HG03025 (cell line): Measurements from ENCODE around the gene ATP13A5.

Experiments
- ATAC-seq: cut with Tn5 transposase; IDR thresholded peaks from one replicate; pipeline ENCODE4 v1.9.1; 2021; ENCODE audit warnings: mild to moderate bottlenecking, moderate library complexity; ENCODE audit not compliant: unreplicated experiment, low FRiP score

ATP13A5 gene

GRCh38 chr3:193378706-193379105, at the start of gene ATP13A5:
Gene ATP13A5, minus strand, starts transcription at chr3:193378753. Its CDS starts 28 bp downstream, at chr3:193378725.
- no peak for ATAC-seq

DNA sequence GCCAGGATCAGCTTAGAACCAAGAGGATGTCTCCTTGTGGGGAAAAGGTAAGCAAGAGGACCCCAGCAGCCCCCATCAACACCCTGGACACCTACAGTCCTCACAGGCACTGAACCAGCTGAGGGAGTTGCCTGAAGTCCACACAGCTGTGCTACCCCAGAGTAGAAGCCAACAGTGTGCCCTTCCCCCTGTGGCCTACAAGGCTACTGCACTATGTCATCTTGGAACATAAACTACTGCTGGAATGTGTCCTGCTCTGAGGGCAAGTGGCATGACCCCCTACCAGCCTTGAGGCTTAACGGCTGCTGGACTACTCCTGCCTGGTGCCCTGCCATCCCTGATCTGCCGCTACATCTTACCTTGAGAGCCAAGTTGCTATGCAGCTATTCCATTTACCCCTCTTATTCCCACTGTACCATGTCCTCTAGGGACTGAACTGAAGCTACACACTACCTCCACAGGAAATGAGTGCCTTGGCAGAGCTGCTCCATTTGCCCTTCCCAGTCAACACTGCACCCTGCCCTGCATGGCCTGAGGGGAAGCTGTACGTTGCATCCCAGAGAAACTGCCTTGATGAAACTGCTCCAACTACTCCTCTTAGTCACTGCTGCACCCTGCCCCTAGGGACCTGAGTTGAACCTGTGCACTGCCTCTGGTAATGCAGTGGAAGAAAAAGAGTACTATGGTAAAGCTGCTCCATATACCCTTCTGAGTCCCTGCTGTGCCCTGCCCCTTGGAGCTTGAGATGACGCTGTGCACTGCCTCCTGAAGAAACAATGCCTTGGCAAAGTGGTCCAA, 40.2 kb upstream of the ATP13A5 start:
- ATAC-seq = no peak

- ATAC-seq = no peak
These were observed 38.1 kb upstream of the ATP13A5 start for GRCh38 chr3:193416629-193417028.

DNA sequence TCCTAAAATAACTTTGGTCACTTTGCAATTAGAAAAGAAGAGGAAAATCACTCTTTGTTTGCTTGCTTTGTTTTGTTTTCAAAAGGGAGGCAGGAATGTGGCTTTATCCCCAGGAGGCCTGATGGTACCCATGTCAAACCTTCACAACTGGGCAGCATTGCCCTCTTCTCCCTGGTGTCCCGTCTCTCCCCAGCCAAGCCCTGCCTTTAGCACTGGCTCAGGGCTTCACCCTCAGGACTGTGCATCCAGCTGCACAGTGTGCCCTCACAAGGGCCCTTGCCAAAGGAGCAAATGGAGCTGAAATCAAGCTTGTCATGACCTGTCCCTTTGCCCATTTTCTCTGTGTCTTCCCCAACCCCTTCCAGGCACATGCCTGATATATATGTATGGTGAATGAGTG, 29.1 kb upstream of the ATP13A5 start:
- no peak for ATAC-seq

DNA sequence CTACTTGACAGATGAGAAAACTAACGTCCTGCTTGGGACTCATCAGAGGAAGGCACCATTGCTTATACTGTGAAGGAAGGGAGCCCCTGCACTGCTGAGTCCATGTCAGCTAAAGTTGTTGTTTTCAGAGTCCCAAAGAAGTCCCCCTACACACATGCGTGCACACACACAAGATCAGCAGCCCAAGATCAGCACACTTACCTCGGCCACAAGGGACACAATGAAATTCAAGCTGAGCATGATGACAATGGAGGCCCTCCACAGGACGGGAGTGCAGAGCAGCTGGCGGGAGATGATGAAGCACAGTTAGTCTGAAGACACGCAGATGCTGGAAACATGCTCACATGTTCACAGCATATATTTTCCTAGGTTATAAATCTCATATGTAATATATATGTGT, 28.6 kb upstream of the ATP13A5 start:
- ATAC-seq = no peak

DNA sequence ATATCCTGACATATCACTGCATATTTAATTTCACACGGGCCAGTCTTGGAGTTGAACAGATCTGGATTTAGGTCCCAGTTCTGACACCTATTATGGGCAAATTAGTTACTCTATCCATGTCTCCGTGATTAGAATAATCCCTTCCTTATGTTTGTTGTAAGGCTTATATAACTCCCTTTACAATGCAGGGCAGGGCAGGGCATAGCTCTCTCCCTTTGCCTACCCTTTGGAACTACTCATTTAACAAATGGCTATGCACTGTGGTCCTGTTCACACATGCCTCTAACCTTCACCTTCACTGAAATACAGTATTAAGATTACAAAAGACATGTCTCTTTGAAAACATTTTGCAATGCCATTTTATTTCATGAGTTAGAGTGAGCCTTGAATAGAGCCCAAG, 24.8 kb upstream of the ATP13A5 start:
- ATAC-seq = no peak

DNA sequence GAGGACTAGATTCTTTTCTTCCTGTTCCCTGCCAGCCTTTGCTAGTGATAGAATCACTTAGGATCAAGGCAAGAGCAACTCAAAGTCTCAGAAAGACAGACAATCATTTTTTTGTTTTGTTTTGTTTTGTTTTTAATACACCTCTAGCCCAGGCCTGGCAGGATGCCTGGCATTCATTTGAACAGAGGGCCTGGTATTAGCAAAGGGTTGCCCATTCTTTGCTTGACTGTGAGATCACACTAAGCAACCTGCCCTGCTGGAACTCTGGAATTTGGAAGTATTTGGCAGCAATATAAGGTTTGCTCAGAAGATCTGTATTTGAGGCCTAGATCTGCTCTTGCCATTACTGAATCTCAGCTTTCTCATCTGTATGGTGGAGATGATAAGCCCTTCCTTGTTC, 21.8 kb upstream of the ATP13A5 start:
- no peak for ATAC-seq

- no peak for ATAC-seq
These were observed 18.1 kb upstream of the ATP13A5 start for GRCh38 chr3:193396451-193397244.

DNA sequence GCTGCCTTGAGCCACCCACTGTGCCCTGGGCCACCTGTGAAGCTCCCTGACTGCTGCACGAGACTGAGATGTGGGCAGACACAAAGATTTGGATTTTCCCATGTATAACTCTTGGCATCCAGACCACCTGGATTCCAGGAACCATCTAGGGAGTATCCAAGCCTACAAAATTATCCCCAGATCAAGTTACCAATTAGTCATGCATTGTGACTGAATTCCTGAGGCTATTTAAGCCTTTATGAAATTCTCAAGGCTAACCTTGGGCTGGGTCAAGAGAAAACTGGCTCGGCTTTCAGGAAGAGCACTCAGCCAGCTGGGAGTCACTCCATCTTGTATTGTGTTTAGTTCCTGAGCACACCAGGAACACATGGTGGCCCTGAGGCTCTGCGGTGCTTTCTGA, 13.3 kb upstream of the ATP13A5 start:
- no peak for ATAC-seq

- ATAC-seq = no peak
These were observed 10.8 kb upstream of the ATP13A5 start for GRCh38 chr3:193389335-193389734.

DNA sequence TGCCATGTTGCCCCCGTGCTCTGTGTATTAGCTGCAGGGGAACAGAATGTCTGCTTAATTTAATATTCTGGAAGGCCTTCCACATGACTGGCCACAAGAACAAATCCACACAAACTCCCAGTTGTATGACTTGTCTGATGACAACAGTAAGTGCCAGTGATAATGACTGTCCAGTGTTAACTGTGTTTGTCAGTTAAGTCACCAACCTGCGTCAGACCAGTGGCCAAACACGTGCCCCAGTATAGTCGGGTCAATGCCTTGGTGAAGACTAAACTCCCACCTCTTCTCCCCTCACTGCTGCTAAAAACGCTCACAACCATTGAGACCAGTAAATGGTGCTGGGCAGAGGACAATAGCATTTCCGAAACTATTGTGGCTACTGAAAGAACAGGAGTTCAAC, 9.8 kb upstream of the ATP13A5 start:
- no peak for ATAC-seq

GRCh38 chr3:193387596-193387995, 9.0 kb upstream of the ATP13A5 start:
- no peak for ATAC-seq

DNA sequence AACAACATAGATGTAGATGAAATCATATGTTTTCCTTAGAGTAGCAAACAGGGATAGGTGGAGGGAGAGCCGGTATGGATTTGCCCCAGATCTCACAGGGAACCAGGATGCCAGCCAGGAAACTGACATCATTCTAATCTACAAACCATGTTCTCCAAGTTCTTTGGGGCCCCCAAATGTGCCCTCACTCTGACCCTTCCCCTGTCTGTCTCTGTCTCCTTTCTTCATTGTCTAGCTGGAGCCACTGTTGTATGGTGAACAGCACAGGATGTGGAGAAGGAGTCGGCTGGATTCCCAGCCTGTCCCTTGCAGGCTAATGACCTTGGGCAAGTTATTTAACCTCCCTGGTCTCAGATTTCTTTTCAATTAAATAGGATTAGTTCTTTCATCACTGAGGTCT, 962 bp downstream of the ATP13A5 start:
- ATAC-seq = no peak

- ATAC-seq = no peak
These were observed 2.9 kb downstream of the ATP13A5 start for GRCh38 chr3:193375614-193376013.

GRCh38 chr3:193372783-193373182, 5.8 kb downstream of the ATP13A5 start:
- no peak for ATAC-seq

- ATAC-seq = no peak
These were observed 10.7 kb downstream of the ATP13A5 start for GRCh38 chr3:193367868-193368267.

- ATAC-seq = no peak
These were observed 21.3 kb downstream of the ATP13A5 start for GRCh38 chr3:193357291-193357690.

DNA sequence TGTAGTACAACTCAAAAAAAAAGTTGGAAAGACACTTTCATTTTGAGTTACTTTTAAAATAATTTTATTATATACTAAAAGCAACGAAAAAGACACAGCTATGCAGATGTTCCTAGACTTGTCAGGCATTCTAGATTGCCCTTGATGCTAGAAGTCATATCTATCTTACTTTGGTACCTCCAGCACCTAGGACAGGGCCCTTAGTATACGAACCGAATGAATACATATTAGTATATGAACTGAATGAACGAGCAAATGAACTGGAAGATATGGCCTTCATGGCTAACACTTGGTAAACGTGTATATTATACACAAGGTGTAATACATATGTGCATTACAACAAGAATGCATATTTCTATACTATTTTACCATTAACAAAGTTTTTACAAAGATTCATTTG, 24.1 kb downstream of the ATP13A5 start:
- no peak for ATAC-seq

GRCh38 chr3:193350744-193351143, 27.8 kb downstream of the ATP13A5 start:
- ATAC-seq = no peak

DNA sequence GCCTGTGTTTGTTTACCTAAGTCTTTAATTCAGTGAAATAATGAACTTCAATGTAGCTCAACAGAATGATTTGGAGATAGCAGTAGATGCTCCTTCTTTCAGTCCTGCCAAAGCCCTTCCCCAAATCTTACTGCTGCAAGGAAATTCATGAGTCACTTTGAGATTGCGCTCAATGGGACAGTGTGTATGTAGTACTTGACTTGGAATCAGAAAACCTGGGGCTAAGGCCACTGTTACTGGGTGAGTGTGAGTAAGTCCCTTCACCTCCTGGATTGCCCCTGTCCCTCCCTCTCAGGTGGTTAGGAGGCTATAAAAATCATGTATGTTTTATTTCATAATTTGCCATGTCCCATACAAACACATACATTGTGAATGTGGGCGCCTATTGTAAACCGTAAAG, 29.9 kb downstream of the ATP13A5 start:
- ATAC-seq = no peak

DNA sequence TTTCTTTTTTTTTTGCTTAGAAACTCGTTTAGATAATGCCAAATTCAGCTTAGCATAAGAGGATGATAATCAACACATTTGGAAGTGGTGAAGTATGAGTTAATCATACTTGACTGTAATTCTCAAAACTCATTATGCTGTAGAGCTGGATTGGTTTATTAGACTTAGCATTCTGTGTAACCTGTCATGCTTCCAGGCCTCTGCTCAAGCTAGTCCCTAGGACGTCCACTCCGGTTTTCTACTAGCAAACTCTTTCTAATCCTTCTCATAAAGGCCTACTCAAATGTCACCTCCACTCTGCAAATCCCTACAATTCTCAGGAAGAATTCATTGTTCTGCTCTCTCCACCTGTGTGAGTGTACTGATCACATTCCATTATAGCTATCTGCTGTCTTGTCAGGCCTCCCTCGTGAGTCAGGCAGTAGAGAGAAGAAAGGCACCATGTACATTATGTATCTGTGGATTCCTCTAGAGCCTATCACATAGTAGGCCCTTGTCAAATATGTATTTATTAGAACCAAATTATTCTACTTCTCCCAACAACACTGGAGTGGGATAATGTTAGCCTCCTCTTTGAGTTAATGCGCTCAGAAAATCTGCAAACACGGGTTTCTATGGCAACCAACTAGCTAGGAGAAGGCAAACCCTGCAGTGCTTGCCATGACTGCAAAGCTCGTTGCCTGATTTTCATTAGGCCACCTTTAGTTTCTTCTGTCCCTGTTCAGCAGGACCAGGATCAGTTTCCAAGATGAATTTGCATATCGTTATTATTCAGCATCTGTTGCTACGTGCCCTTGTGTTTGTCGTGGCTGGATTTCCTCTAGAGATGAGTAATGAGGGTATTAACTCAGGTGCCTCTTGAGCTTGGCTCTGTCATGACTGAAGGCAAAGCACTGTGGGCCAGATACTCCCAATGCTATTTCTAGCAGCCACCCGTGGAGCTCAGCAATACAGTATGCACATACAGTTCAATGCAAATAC, 30.7 kb downstream of the ATP13A5 start:
- ATAC-seq = peak; percentile 75
